ENCODE data around the gene SLIT3. TPM values are rescaled to one million over a fixed set of nuclear protein-coding genes. Genes with fewer than 3 reads are reported as not detected.

Gene SLIT3
- total RNA-seq, 1 donor from 2014 or later = 0.22 TPM

- Histone ChIP-seq H3K79me2 (ENCODE audit: low read depth) (no peaks in the 10 kb centered on the region), H3K9ac (no peak overlapping the region), H3K27ac (no peak overlapping the region), H3K27me3 (no peaks in the 10 kb centered on the region), H3F3A (ENCODE audit: low read depth) (no peaks in the 10 kb centered on the region), H3K4me2 (no peak overlapping the region), H4K20me1 (ENCODE audit: low read depth) (no peaks in the 10 kb centered on the region), H3K9me3 (ENCODE audit: low read depth) (no peaks in the 10 kb centered on the region), H3K4me1 (no peaks in the 10 kb centered on the region), H3K36me3 (no peaks in the 10 kb centered on the region), H3K4me3 (no peak overlapping the region), H2AFZ (replicated peaks) (no peak overlapping the region)
- H3K36me3 Mint-ChIP-seq = no peaks in the 10 kb centered on the region
- H3K9me3 Mint-ChIP-seq = peaks cover 4% of the 10 kb centered on the region
- H3K4me1 Mint-ChIP-seq = no peaks in the 10 kb centered on the region
- TF ChIP-seq EZH2phosphoT487 (IDR thresholded peaks at IDR 0.05) (no peak), EZH2 (IDR thresholded peaks at IDR 0.05) (no peak)
- no peak overlapping the region for H3K4me3 Mint-ChIP-seq
- peaks cover 4% of the 10 kb centered on the region for H3K27me3 Mint-ChIP-seq (ENCODE audit: insufficient read depth, low read depth)
- no peak for DNase-seq (ENCODE audit: low spot score)
- no peak overlapping the region for H3K27ac Mint-ChIP-seq
Measured at GRCh38 chr5:169192536-169192935, 108.4 kb downstream of the SLIT3 start.

DNA sequence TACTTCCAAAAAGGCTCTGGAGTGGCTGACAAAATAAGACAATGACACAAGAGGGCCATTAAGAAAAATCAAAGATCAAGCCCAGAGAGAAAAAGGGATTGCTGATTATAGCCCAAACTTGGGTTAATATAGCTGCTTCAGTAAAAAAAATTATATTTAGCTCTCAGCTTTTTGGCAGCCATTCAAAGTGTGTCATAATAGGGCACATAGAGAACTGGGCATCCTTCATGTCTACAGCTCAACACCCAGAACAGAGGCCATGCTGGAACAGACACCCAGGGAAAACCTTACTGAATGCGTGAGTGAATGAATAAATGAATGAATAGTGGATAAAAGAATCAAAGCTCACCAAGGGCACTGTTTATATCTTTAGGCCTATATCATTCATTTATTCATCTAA is 110.1 kb downstream of the SLIT3 start:
- Histone ChIP-seq H3K79me2 (ENCODE audit: low read depth) (no peaks in the 10 kb centered on the region), H3K9ac (no peak overlapping the region), H3K4me1 (no peaks in the 10 kb centered on the region), H3K4me2 (no peak overlapping the region), H2AFZ (replicated peaks) (no peak overlapping the region), H3K4me3 (no peak overlapping the region), H3K36me3 (no peaks in the 10 kb centered on the region), H3F3A (ENCODE audit: low read depth) (no peaks in the 10 kb centered on the region), H3K9me3 (ENCODE audit: low read depth) (no peaks in the 10 kb centered on the region), H4K20me1 (ENCODE audit: low read depth) (no peaks in the 10 kb centered on the region), H3K27ac (no peak overlapping the region), H3K27me3 (no peaks in the 10 kb centered on the region)
- no peak for TF ChIP-seq EZH2 (IDR thresholded peaks at IDR 0.05)
- TF ChIP-seq, protein P1, sequence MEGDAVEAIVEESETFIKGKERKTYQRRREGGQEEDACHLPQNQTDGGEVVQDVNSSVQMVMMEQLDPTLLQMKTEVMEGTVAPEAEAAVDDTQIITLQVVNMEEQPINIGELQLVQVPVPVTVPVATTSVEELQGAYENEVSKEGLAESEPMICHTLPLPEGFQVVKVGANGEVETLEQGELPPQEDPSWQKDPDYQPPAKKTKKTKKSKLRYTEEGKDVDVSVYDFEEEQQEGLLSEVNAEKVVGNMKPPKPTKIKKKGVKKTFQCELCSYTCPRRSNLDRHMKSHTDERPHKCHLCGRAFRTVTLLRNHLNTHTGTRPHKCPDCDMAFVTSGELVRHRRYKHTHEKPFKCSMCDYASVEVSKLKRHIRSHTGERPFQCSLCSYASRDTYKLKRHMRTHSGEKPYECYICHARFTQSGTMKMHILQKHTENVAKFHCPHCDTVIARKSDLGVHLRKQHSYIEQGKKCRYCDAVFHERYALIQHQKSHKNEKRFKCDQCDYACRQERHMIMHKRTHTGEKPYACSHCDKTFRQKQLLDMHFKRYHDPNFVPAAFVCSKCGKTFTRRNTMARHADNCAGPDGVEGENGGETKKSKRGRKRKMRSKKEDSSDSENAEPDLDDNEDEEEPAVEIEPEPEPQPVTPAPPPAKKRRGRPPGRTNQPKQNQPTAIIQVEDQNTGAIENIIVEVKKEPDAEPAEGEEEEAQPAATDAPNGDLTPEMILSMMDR (IDR thresholded peaks at IDR 0.05) = no peak
- no peak for TF ChIP-seq EZH2phosphoT487 (IDR thresholded peaks at IDR 0.05)
- no peaks in the 10 kb centered on the region for H3K36me3 Mint-ChIP-seq
- peaks cover 4% of the 10 kb centered on the region for H3K27me3 Mint-ChIP-seq (ENCODE audit: insufficient read depth, low read depth)
- H3K4me3 Mint-ChIP-seq = no peak overlapping the region
- H3K9me3 Mint-ChIP-seq = peaks cover 4% of the 10 kb centered on the region
- peaks cover 8% of the 10 kb centered on the region for H3K4me1 Mint-ChIP-seq
- no peak overlapping the region for H3K27ac Mint-ChIP-seq
- no peak for DNase-seq (ENCODE audit: low spot score)

GRCh38 chr5:169185626-169186025 is 115.3 kb downstream of the SLIT3 start:
- no peak overlapping the region for H3K9ac ChIP-seq
- no peak overlapping the region for H2AFZ ChIP-seq (replicated peaks)
- Mint-ChIP-seq H3K27ac (no peak overlapping the region), H3K4me3 (no peak overlapping the region), H3K9me3 (peaks cover 4% of the 10 kb centered on the region), H3K36me3 (no peaks in the 10 kb centered on the region), H3K27me3 (ENCODE audit: insufficient read depth, low read depth) (peaks cover 4% of the 10 kb centered on the region), H3K4me1 (peaks cover 15% of the 10 kb centered on the region)
- H3K9me3 ChIP-seq (ENCODE audit: low read depth) = no peaks in the 10 kb centered on the region
- H3K79me2 ChIP-seq (ENCODE audit: low read depth) = no peaks in the 10 kb centered on the region
- no peaks in the 10 kb centered on the region for H3F3A ChIP-seq (ENCODE audit: low read depth)
- no peak for TF ChIP-seq EZH2phosphoT487 (IDR thresholded peaks at IDR 0.05)
- TF ChIP-seq EZH2 (IDR thresholded peaks at IDR 0.05) = no peak
- TF ChIP-seq, protein P1 (IDR thresholded peaks at IDR 0.05) = no peak
- H3K36me3 ChIP-seq = no peaks in the 10 kb centered on the region
- no peaks in the 10 kb centered on the region for H3K27me3 ChIP-seq
- no peaks in the 10 kb centered on the region for H3K4me1 ChIP-seq
- DNase-seq (ENCODE audit: low spot score) = no peak
- no peak overlapping the region for H3K4me3 ChIP-seq
- H4K20me1 ChIP-seq (ENCODE audit: low read depth) = no peaks in the 10 kb centered on the region
- H3K4me2 ChIP-seq = no peak overlapping the region
- H3K27ac ChIP-seq = no peak overlapping the region

GRCh38 chr5:169183576-169183975 is 117.4 kb downstream of the SLIT3 start:
- Histone ChIP-seq H2AFZ (replicated peaks) (no peak overlapping the region), H3K27me3 (no peaks in the 10 kb centered on the region), H3K4me2 (no peak overlapping the region), H3K9me3 (ENCODE audit: low read depth) (no peaks in the 10 kb centered on the region), H3K79me2 (ENCODE audit: low read depth) (no peaks in the 10 kb centered on the region), H3K27ac (no peak overlapping the region), H4K20me1 (ENCODE audit: low read depth) (no peaks in the 10 kb centered on the region), H3K4me3 (no peak overlapping the region), H3F3A (ENCODE audit: low read depth) (no peaks in the 10 kb centered on the region), H3K4me1 (no peaks in the 10 kb centered on the region), H3K36me3 (no peaks in the 10 kb centered on the region), H3K9ac (no peak overlapping the region)
- H3K27me3 Mint-ChIP-seq (ENCODE audit: insufficient read depth, low read depth) = peaks cover 4% of the 10 kb centered on the region
- H3K27ac Mint-ChIP-seq = no peak overlapping the region
- no peak overlapping the region for H3K4me3 Mint-ChIP-seq
- TF ChIP-seq, protein P1 (IDR thresholded peaks at IDR 0.05) = no peak
- no peaks in the 10 kb centered on the region for H3K36me3 Mint-ChIP-seq
- no peak for DNase-seq (ENCODE audit: low spot score)
- H3K9me3 Mint-ChIP-seq = peaks cover 1% of the 10 kb centered on the region
- H3K4me1 Mint-ChIP-seq = peaks cover 15% of the 10 kb centered on the region
